Smooth muscle cell of the brain vasculature (primary cell): Measurements from ENCODE around the gene PPM1M.

Source experiments
- DNase-seq: peaks from one replicate; pipeline ENCODE4 v3.0.0-alpha.2; 2012; ENCODE audit warnings: low read depth, low spot score

PPM1M gene

GRCh38 chr3:52245322-52246263 is at the start of gene PPM1M:
TSS of gene PPM1M (plus strand) at chr3:52245759. CDS start at chr3:52245825, 66 bp downstream.
- DNase-seq: no peak

GRCh38 chr3:52195823-52196331 is 49.7 kb upstream of the PPM1M start:
- DNase-seq: no peak

GRCh38 chr3:52196977-52197376 is 48.6 kb upstream of the PPM1M start:
- DNase-seq: no peak

GRCh38 chr3:52197499-52197841 is 48.1 kb upstream of the PPM1M start:
- DNase-seq: no peak

GRCh38 chr3:52197842-52198625 is 47.5 kb upstream of the PPM1M start, which contains the start of gene ALAS1:
TSS of gene ALAS1 (plus strand) at chr3:52198160. CDS start at chr3:52199242, 1,082 bp downstream.
- DNase-seq: peak; percentile 80

- no peak for DNase-seq
Observed at GRCh38 chr3:52198643-52199608, 46.6 kb upstream of the PPM1M start.

GRCh38 chr3:52200981-52201679 is 44.4 kb upstream of the PPM1M start:
- no peak for DNase-seq

GRCh38 chr3:52202384-52203077 is 43.0 kb upstream of the PPM1M start:
- no peak for DNase-seq

- DNase-seq: no peak
Observed at GRCh38 chr3:52203701-52204100, 41.9 kb upstream of the PPM1M start.

- no peak for DNase-seq
Observed at GRCh38 chr3:52204337-52205073, 41.1 kb upstream of the PPM1M start.

GRCh38 chr3:52205727-52206372 is 39.7 kb upstream of the PPM1M start:
- DNase-seq: no peak

- no peak for DNase-seq
Observed at GRCh38 chr3:52208556-52208955, 37.0 kb upstream of the PPM1M start.

- DNase-seq: no peak
Observed at GRCh38 chr3:52210037-52210436, 35.5 kb upstream of the PPM1M start.

GRCh38 chr3:52210550-52211046 is 35.0 kb upstream of the PPM1M start:
- DNase-seq: no peak

GRCh38 chr3:52211268-52211891 is 34.2 kb upstream of the PPM1M start:
- DNase-seq: no peak

- no peak for DNase-seq
Observed at GRCh38 chr3:52213005-52213404, 32.6 kb upstream of the PPM1M start.

- DNase-seq: no peak
Observed at GRCh38 chr3:52213901-52214300, 31.7 kb upstream of the PPM1M start.

- DNase-seq: no peak
Observed at GRCh38 chr3:52215351-52215750, 30.2 kb upstream of the PPM1M start.
